SK-N-SH treated with all-trans-retinoic acid at 6 μM for 48 hours (cell line): ENCODE results near the gene PDSS2.

Source experiments
- ATAC-seq: fragments of 200-7000 bp; cut with Tn5 transposase; 3 replicates; pipeline ENCODE4 v1.9.1; 2020; ENCODE audit warnings: mild to moderate bottlenecking, moderate library complexity
- ARNTL ChIP-seq: fragments of 450-650 bp; formaldehyde crosslinking; IDR thresholded peaks from 2 replicates; pipeline ENCODE4 v1.5.0; 2020; ENCODE audit warnings: low read depth, mild to moderate bottlenecking, moderate library complexity, borderline replicate concordance
- BACH2 ChIP-seq: fragments of 250-450 bp; sonication (Bioruptor Pico); IDR thresholded peaks from 2 replicates; pipeline ENCODE4 v1.9.0; 2021; ENCODE audit warnings: mild to moderate bottlenecking, borderline replicate concordance
- CREB5 ChIP-seq: fragments of 250-450 bp; sonication (Bioruptor Pico); IDR thresholded peaks from 2 replicates; pipeline ENCODE4 v1.5.1; 2020; ENCODE audit warnings: low read depth, mild to moderate bottlenecking, moderate library complexity
- CSDC2 ChIP-seq: fragments of 250-450 bp; sonication (Bioruptor Pico); IDR thresholded peaks from 2 replicates; pipeline ENCODE4 v1.5.0; 2020; ENCODE audit warnings: mild to moderate bottlenecking, moderate library complexity
- CSRNP3 ChIP-seq: fragments of 250-450 bp; sonication (Bioruptor Pico); IDR thresholded peaks from 2 replicates; pipeline ENCODE4 v1.5.1; 2021; ENCODE audit warnings: mild to moderate bottlenecking, moderate library complexity
- ESRRG ChIP-seq: fragments of 250-450 bp; sonication (Bioruptor Pico); IDR thresholded peaks from 2 replicates; pipeline ENCODE4 v1.6.1; 2021; ENCODE audit warnings: mild to moderate bottlenecking
- OSR1 ChIP-seq: fragments of 250-450 bp; sonication (Bioruptor Pico); IDR thresholded peaks from 2 replicates; pipeline ENCODE4 v1.8.0; 2022; ENCODE audit warnings: moderate library complexity, mild to moderate bottlenecking, inconsistent platforms
- PATZ1 ChIP-seq: fragments of 250-450 bp; sonication (Bioruptor Pico); IDR thresholded peaks from 2 replicates; pipeline ENCODE4 v1.8.0; 2020; ENCODE audit warnings: mild to moderate bottlenecking, moderate library complexity, borderline replicate concordance
- PPARA ChIP-seq: fragments of 250-450 bp; sonication (Bioruptor Pico); IDR thresholded peaks from 2 replicates; pipeline ENCODE4 v1.5.0; 2020; ENCODE audit warnings: mild to moderate bottlenecking, borderline replicate concordance
- RARB ChIP-seq: fragments of 250-450 bp; sonication (Bioruptor Pico); IDR thresholded peaks from 2 replicates; pipeline ENCODE4 v1.8.0; 2021; ENCODE audit warnings: mild to moderate bottlenecking, moderate library complexity
- SNAI2 ChIP-seq: fragments of 250-450 bp; sonication (Bioruptor Pico); IDR thresholded peaks from 2 replicates; pipeline ENCODE4 v1.5.0; 2020; ENCODE audit warnings: mild to moderate bottlenecking, moderate library complexity
- TCF4 ChIP-seq: fragments of 250-450 bp; sonication (Bioruptor Pico); IDR thresholded peaks from 2 replicates; pipeline ENCODE4 v1.8.0; 2021; ENCODE audit warnings: mild to moderate bottlenecking, moderate library complexity, borderline replicate concordance
- ZFP3 ChIP-seq: fragments of 250-450 bp; sonication (Bioruptor Pico); IDR thresholded peaks from 2 replicates; pipeline ENCODE4 v1.5.0; 2020; ENCODE audit warnings: mild to moderate bottlenecking, moderate library complexity
- ZFP30 ChIP-seq: fragments of 450-650 bp; formaldehyde crosslinking; IDR thresholded peaks from 2 replicates; pipeline ENCODE4 v1.5.0; 2022; ENCODE audit warnings: mild to moderate bottlenecking, moderate library complexity
- ZNF70 ChIP-seq: fragments of 450-650 bp; formaldehyde crosslinking; IDR thresholded peaks from 2 replicates; pipeline ENCODE4 v1.5.0; 2020; ENCODE audit warnings: mild to moderate bottlenecking, moderate library complexity
- ZNF8 ChIP-seq: fragments of 450-650 bp; formaldehyde crosslinking; IDR thresholded peaks from 2 replicates; pipeline ENCODE4 v1.5.0; 2020; ENCODE audit warnings: mild to moderate bottlenecking, moderate library complexity
- TF ChIP-seq, protein P1 (sequence below): fragments of 250-450 bp; sonication (Bioruptor Pico); IDR thresholded peaks from 2 replicates; pipeline ENCODE4 v1.5.0; 2020; ENCODE audit warnings: mild to moderate bottlenecking, moderate library complexity

Gene PDSS2

GRCh38 chr6:107496892-107497684 lies 37.7 kb upstream of the PDSS2 start:
- TF ChIP-seq, protein P1, sequence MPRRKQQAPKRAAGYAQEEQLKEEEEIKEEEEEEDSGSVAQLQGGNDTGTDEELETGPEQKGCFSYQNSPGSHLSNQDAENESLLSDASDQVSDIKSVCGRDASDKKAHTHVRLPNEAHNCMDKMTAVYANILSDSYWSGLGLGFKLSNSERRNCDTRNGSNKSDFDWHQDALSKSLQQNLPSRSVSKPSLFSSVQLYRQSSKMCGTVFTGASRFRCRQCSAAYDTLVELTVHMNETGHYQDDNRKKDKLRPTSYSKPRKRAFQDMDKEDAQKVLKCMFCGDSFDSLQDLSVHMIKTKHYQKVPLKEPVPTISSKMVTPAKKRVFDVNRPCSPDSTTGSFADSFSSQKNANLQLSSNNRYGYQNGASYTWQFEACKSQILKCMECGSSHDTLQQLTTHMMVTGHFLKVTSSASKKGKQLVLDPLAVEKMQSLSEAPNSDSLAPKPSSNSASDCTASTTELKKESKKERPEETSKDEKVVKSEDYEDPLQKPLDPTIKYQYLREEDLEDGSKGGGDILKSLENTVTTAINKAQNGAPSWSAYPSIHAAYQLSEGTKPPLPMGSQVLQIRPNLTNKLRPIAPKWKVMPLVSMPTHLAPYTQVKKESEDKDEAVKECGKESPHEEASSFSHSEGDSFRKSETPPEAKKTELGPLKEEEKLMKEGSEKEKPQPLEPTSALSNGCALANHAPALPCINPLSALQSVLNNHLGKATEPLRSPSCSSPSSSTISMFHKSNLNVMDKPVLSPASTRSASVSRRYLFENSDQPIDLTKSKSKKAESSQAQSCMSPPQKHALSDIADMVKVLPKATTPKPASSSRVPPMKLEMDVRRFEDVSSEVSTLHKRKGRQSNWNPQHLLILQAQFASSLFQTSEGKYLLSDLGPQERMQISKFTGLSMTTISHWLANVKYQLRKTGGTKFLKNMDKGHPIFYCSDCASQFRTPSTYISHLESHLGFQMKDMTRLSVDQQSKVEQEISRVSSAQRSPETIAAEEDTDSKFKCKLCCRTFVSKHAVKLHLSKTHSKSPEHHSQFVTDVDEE (CRISPR knock-in tag) = no peak
- no peak for TF ChIP-seq ZNF8
- no peak for TF ChIP-seq OSR1 (CRISPR knock-in tag)
- no peak for TF ChIP-seq ZNF70 (CRISPR knock-in tag)
- ATAC-seq = no peak

GRCh38 chr6:107495971-107496370 lies 36.6 kb upstream of the PDSS2 start:
- ATAC-seq = no peak
- TF ChIP-seq BACH2 (no peak), PATZ1 (no peak), CSRNP3 (CRISPR knock-in tag) (no peak), RARB (CRISPR knock-in tag) (no peak), TCF4 (CRISPR knock-in tag) (no peak), PPARA (CRISPR knock-in tag) (no peak), ARNTL (no peak), ZFP30 (CRISPR knock-in tag) (no peak), CREB5 (CRISPR knock-in tag) (no peak), SNAI2 (CRISPR knock-in tag) (no peak), CSDC2 (CRISPR knock-in tag) (no peak)
- TF ChIP-seq, protein P1 (CRISPR knock-in tag) = no peak

GRCh38 chr6:107495196-107495643 lies 35.9 kb upstream of the PDSS2 start:
- TF ChIP-seq ESRRG (CRISPR knock-in tag) = no peak
- TF ChIP-seq ZFP3 (CRISPR knock-in tag) = no peak
- TF ChIP-seq CSRNP3 (CRISPR knock-in tag) = no peak
- TF ChIP-seq, all 23 proteins: peak for 0
- ATAC-seq = no peak
